Testis (tissue), 3 donors: Measurements from ENCODE around the gene JMJD7. TPM values are rescaled to one million over a fixed set of nuclear protein-coding genes. Genes with fewer than 3 reads are reported as not detected.

Experiments
- DNase-seq: peaks from one replicate; pipeline ENCODE4 v3.0.0-alpha.2; 2019
- H3K27ac ChIP-seq, 2 donors: fragments of 200-600 bp; sonication (generic); one replicate each; pipeline ENCODE4 v1.5.1; 2019
- H3K27me3 ChIP-seq: fragments of 200-600 bp; sonication (generic); one replicate; pipeline ENCODE4 v1.5.1; 2019
- H3K36me3 ChIP-seq: fragments of 200-600 bp; sonication (generic); one replicate; pipeline ENCODE4 v1.5.1; 2017; ENCODE audit warnings: low read depth; ENCODE audit errors: missing control alignments
- H3K4me1 ChIP-seq: fragments of 200-600 bp; sonication (generic); one replicate; pipeline ENCODE4 v1.5.1; 2019
- H3K4me3 ChIP-seq, 2 donors: fragments of 200-600 bp; sonication (generic); one replicate each; pipeline ENCODE4 v1.5.1; 2017 to 2019
- H3K9me3 ChIP-seq: fragments of 200-600 bp; sonication (generic); one replicate; pipeline ENCODE4 v1.5.1; 2017
- POLR2A ChIP-seq: fragments of 450-650 bp; IDR thresholded peaks from one replicate; pipeline ENCODE4 v1.6.1; 2017; ENCODE audit warnings: antibody characterized with exemption, mild to moderate bottlenecking, moderate library complexity
- WGBS, 2 donors: methylation state at CpG; one replicate each; pipeline ENCODE4 v1.1.5; 2018; 5-methylcytosine and 5-hydroxymethylcytosine counted together
- intact Hi-C: fragments of 100-400 bp; cut with DNase I; formaldehyde crosslinking; loops from one replicate; pipeline ENCODE4 v1.15.1; 2023; ENCODE audit warnings: low total_unique reads
- polyA plus RNA-seq: library from polyadenylated mRNA; stranded (reverse); fragments of 350-450 nt; fragmentation: Illumina TruSeq; extraction: RNeasy Lipid Tissue Mini Kit (QIAGEN cat#74804); gene quantifications from one replicate; pipeline ENCODE4 v1.2.3, GENCODE V29; 2014; ENCODE audit warnings: low read depth, low replicate concordance; ENCODE audit not compliant: insufficient read depth
- total RNA-seq, 2 donors: library from RNA; depleted of rRNA; stranded (reverse); fragments of >200 nt; gene quantifications; one replicate each; pipeline ENCODE4 v1.2.3, GENCODE V29; 2016
- TF ChIP-seq, protein P1 (sequence below), 3 experiments: fragments of 450-650 bp in 2 of 3; fragments of 200-600 bp in 1 of 3; sonication (generic) in 1 of 3; IDR thresholded peaks; one replicate each; pipeline ENCODE4 v1.5.1; 2016 to 2019; ENCODE audit warnings: antibody characterized with exemption in 3 of 3, mild to moderate bottlenecking in 2 of 3, moderate library complexity in 1 of 3

The JMJD7 gene
- total and polyA plus RNA-seq, 3 donors from 2014 or later = 10.5 to 21.6 (median 18.6) TPM

GRCh38 chr15:41843571-41843970, 15.7 kb downstream of the JMJD7 start:
- no peak for DNase-seq
- Histone ChIP-seq H3K4me1 (no peaks in the 10 kb centered on the region), H3K27me3 (no peaks in the 10 kb centered on the region), H3K36me3 (no peaks in the 10 kb centered on the region), H3K4me3 (no peak overlapping the region), H3K9me3 (no peaks in the 10 kb centered on the region), H3K27ac (no peak overlapping the region)
- 78 to 81% methylated on average over 9 of the region's 10 CpGs for WGBS, 2 donors
- intact Hi-C loops = no loop called here
- TF ChIP-seq, protein P1, sequence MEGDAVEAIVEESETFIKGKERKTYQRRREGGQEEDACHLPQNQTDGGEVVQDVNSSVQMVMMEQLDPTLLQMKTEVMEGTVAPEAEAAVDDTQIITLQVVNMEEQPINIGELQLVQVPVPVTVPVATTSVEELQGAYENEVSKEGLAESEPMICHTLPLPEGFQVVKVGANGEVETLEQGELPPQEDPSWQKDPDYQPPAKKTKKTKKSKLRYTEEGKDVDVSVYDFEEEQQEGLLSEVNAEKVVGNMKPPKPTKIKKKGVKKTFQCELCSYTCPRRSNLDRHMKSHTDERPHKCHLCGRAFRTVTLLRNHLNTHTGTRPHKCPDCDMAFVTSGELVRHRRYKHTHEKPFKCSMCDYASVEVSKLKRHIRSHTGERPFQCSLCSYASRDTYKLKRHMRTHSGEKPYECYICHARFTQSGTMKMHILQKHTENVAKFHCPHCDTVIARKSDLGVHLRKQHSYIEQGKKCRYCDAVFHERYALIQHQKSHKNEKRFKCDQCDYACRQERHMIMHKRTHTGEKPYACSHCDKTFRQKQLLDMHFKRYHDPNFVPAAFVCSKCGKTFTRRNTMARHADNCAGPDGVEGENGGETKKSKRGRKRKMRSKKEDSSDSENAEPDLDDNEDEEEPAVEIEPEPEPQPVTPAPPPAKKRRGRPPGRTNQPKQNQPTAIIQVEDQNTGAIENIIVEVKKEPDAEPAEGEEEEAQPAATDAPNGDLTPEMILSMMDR (IDR thresholded peaks at IDR 0.05) = no peak
- no peak for TF ChIP-seq POLR2A

- H3K4me1 ChIP-seq = no peaks in the 10 kb centered on the region
- no peak overlapping the region for H3K27ac ChIP-seq
- TF ChIP-seq POLR2A = no peak
- TF ChIP-seq, protein P1 (IDR thresholded peaks at IDR 0.05) = no peak
- no peak for DNase-seq
- no peaks in the 10 kb centered on the region for H3K27me3 ChIP-seq
- H3K36me3 ChIP-seq = no peaks in the 10 kb centered on the region
- WGBS, 2 donors = 88 to 100% methylated on average over 1 to 12 of the region's 12 CpGs
- intact Hi-C loops = no loop called here
- no peaks in the 10 kb centered on the region for H3K9me3 ChIP-seq
- no peak overlapping the region for H3K4me3 ChIP-seq
These were observed 16.9 kb downstream of the JMJD7 start for GRCh38 chr15:41844814-41845213.

- intact Hi-C loops = no loop called here
- WGBS, 2 donors = 88 to 90% methylated on average over 13 to 14 of the region's 14 CpGs
- Histone ChIP-seq H3K4me1 (no peaks in the 10 kb centered on the region), H3K9me3 (no peaks in the 10 kb centered on the region), H3K27ac (no peak overlapping the region), H3K4me3 (no peak overlapping the region), H3K27me3 (no peaks in the 10 kb centered on the region), H3K36me3 (no peaks in the 10 kb centered on the region)
- no peak for DNase-seq
- TF ChIP-seq POLR2A = no peak
- TF ChIP-seq, protein P1 (IDR thresholded peaks at IDR 0.05) = no peak
These were observed 19.3 kb downstream of the JMJD7 start for GRCh38 chr15:41847206-41847605.

DNA sequence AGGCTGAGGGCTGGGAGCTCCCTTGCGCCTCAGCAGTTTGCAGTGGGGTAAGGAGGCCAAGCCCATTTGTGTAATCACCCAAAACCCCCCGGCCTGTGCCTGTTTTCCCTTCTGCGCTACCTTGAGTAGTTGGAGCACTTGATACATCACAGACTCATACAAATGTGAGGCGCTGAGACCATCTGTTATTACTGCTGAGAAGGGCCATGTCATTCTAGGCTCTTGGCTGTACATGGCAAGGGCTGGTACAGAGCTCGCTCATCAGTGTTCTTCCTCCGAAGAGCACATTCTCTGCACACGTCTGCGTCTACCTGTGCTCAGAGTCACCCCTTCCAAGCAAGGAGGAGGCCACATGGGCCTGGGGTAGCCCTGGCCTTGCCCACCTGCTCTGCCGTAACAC, 20.1 kb downstream of the JMJD7 start:
- H3K9me3 ChIP-seq = no peaks in the 10 kb centered on the region
- H3K4me1 ChIP-seq = no peaks in the 10 kb centered on the region
- intact Hi-C loops = no loop called here
- no peak for DNase-seq
- no peak overlapping the region for H3K4me3 ChIP-seq
- H3K36me3 ChIP-seq = no peaks in the 10 kb centered on the region
- 95 to 97% methylated on average over 6 to 9 of the region's 9 CpGs for WGBS, 2 donors
- H3K27me3 ChIP-seq = no peaks in the 10 kb centered on the region
- no peak overlapping the region for H3K27ac ChIP-seq
- TF ChIP-seq, protein P1 (IDR thresholded peaks at IDR 0.05) = no peak
- TF ChIP-seq POLR2A = no peak

GRCh38 chr15:41848631-41849030, 20.7 kb downstream of the JMJD7 start:
- Histone ChIP-seq H3K27me3 (no peaks in the 10 kb centered on the region), H3K9me3 (no peaks in the 10 kb centered on the region), H3K27ac (no peak overlapping the region), H3K36me3 (no peaks in the 10 kb centered on the region), H3K4me3 (no peak overlapping the region), H3K4me1 (no peaks in the 10 kb centered on the region)
- 70 to 79% methylated on average over 10 of the region's 10 CpGs for WGBS, 2 donors
- intact Hi-C loops = no loop called here
- no peak for TF ChIP-seq POLR2A
- TF ChIP-seq, protein P1 (IDR thresholded peaks at IDR 0.05) = no peak
- DNase-seq = no peak
